ENCODE measurements around the gene CLHC1.
A peak's percentile ranks its signal among the peaks of the same experiment; 100 is the strongest.
"Not testable (repeated sequence)": the region's sequence is repeated elsewhere in the genome, so short reads cannot be mapped to it uniquely, and the experiment has no call there.

The CLHC1 gene

DNA sequence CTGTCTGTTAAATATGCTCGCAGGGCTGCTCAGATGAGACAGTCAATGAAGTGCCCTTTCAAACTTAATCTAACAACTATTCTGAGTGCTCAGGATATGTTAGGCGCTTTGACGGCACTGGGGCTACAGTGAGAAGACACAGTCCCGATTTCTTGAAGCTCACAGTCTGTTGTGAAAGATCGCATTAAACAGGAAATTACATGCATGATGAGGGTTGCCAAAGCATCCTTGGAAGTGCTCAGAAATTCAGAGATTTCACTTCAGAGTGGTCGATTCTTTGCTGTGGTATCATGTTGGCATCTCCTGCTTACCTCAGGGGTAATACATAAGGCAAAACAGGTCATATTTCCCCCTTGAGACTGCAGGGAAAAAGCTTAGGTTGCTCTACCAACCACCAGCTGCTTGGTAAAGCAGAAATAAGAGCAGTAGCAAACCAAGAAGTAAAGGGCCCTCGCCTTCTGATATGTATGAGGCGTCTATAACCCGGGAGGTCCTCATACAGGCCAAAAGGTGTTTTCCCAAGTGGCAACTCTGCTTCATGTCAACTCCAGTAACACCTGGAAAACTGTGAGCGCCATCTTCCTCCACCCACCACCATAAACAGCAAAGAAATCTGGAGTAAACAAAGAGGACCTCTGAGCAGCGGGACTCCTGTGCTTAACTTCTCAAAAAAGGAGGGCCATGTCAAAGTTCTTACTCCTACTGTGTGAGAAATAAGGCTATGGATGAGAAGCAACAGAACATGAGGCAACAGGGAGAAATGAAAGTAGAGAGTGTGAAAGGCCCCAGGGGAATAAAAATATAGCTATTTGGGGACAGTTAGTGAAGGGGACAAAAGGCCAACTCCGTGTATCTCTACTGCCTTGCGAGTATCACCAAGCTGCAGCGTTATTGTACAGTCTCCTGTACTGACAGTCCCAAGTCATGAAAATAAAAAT lies 79.3 kb downstream of the CLHC1 start:
- no peak for DNase-seq

DNA sequence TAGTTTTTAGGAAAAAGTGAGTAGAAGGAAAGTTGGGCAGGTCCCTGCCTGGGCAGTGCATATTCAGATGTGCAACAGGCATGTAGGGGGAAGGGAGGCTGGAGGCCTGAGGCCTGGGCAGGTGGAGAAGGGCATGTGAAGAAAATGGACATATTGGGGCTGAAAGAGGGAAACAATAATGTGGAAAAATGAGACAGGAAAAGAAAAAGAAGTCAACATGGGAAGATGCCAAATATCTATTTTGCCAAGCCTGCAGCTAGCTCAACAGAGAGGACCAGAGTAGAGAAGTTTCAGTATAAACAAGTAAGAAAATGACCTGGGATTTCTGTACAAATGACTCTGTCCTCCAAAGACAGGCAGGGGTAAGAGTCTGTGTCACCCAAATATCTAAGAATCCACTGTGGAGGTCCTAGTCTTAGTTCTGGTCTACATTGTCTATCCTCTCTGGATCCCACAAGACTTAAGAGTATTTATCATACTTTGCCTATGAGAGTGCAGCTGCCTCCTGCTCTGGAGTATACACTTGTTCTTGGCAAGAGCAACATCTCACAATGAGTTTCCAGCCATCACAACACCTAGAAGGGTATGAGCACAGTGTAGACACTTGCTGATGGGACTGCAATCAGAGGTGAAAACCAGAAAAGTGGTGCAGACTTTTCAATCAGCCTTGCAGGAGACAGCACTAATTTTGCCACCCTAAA lies 80.2 kb downstream of the CLHC1 start:
- DNase-seq, result no peak

DNA sequence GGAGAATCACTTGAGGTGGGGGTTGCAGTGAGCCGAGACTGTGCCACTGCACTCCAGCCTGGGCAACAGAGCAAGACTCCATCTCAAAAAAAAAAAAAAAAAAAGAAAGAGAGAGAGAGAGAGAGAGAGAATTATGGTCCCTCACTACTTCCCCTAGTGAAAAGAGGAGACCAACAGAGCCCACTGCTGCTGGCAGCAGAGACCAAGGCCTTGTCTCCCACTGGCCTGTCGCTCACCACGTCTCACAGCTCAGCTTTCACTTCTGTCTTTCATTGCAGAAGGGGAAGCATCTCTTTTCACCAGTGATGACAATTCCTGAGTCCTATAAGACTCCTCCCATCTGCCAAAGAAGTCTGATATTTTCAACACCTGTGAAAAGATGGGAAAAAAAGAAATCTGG lies 81.3 kb downstream of the CLHC1 start:
- no peak for DNase-seq

DNA sequence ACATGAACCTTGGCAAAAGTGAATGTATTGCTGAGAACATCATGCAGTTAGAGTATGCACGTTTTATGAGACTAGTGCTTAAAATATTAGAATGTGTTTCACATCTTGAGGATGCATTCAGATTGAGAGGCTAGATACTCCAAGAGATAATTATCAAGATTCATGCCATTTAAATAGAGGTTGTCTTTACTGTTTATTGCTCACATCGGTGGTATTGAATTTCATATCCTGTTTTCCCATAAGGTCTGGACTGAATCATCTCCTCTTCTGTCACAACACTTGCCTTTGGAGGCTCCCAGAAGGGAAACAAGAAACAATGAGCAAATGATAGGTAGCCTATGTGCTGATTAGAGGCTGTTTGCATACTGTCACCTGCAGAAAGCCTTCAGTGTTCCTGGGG lies 83.8 kb downstream of the CLHC1 start:
- no peak for DNase-seq

DNA sequence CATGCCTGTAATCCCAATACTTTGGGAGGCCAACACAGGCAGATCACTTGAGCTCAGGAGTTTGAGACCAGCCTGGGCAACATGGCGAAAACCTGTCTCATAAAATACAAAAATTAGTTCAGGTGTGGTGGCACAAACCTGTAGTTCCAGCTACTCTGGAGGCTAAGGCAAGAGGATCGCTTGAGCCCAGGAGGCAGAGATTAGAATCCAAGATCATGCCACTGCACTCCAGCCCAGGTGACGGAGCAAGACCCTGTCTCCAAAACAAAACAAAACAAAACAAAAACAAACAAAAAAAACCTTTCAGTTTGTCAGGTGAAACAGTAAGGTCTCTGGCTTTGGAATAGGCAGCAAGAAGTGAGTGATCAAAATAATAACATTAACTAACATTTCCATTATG lies 84.6 kb downstream of the CLHC1 start:
- no peak for DNase-seq

DNA sequence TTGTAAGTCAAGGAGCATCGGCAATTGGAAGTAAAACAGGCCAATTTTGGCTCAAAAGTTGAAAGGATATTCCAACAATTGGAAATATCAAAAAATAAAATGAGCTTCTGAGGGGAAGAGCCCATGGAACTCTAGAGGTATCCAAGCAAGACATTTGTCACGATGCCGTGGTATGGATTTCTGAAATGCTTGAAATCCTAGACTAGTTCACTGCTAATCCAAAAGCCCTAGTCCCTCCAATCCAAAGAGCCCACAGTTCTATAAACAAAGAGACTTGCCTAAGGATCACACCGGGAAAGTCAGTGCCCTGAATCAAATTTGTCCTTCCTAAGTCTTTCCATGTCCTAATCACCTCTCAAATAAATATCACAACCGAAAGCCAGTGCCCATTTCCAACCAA lies 85.1 kb downstream of the CLHC1 start:
- no peak for DNase-seq

DNA sequence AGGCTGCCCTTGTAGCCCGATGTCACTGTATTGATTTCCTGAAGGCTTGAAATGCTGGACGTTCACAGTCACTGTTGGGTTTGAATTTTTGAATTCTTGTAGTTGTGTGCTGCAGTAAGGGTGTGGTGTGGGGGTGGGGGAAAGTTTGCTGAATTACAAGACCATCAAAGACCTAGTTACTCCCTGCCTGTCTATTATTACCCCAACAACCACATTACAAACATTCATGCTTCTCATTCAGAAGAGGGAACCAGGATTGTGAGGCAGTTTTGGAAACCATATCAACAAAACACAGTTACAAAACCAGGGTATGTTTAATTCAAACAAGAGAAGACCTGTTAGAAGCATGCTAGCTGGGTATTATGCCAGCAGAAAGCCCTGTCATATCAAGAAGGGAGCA lies 85.8 kb downstream of the CLHC1 start:
- no peak for DNase-seq

DNA sequence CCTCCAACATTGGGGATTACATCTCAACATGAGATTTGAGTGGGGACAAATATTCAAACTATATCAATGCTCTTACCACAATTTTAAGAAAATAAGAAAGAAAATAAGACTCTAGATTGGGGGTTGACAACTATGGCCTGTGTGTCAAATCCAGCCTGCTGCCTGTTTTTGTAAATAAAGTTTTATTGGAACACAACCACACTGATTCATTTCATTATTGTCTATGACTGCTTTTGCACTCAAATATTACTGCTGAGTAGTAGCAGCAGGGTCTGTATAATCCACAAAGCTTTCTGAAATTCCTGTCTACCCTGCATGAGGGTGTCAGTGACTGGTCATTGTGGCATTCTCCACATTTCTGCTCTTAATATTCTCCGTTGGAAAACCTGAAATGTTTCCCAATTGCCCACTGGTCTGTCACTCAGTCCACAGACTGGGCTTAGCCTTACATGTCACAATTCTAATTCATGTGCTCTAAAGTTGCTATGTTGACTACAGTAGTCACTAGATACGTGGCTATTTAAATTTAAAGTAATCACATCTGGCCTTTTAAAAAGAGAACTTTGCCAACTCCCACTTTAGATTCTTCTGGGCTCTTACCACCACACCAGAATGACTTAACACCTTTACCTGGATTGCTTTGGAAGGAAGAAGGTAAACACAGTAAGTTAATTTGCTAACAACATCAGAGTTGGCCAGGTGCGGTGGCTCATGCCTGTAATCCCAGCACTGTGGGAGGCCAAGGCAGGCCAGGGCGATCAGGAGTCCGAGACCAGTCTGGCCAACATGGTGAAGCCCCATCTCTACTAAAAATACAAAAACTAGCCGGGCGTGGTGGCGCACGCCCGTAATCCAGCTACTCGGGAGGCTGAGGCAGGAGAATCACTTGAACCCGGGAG lies 86.9 kb downstream of the CLHC1 start:
- no peak for DNase-seq

DNA sequence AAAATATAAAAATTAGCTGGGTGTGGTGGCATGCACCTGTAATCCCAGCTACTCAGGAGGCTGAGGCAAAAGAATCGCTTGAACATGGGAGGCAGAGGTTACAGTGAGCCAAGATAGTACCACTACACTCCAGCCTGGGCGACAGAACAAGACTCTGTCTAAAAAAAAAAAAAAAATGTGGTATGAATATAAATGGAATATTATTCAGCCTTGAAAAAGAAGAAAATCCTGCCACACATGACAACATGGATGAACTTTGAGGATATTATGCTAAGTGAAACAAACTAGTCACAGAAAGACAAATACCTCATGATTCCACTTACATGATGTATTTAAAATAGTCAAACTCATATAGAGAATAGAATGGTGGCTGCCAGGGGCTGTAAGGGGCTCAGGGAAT lies 88.4 kb downstream of the CLHC1 start:
- DNase-seq, result not testable (repeated sequence)

DNA sequence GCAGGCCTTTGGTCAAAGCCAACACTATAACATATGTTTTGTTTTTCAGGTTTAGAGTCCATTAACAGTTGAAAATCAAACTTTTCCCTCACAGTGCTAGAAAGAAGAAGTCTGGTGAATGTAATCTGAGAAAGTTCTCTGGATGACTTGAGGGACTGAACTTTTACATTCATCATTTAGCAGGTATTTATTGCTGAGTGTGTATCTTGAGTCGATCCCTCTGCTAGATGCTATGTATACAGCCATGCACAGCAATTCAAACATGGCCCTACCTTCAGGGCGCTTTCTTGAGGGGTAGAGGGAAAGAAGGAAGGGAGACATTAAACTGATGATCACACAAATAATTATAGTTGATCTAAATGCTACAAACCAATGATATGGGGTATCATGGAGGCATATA lies 89.6 kb downstream of the CLHC1 start:
- DNase-seq, result no peak

DNA sequence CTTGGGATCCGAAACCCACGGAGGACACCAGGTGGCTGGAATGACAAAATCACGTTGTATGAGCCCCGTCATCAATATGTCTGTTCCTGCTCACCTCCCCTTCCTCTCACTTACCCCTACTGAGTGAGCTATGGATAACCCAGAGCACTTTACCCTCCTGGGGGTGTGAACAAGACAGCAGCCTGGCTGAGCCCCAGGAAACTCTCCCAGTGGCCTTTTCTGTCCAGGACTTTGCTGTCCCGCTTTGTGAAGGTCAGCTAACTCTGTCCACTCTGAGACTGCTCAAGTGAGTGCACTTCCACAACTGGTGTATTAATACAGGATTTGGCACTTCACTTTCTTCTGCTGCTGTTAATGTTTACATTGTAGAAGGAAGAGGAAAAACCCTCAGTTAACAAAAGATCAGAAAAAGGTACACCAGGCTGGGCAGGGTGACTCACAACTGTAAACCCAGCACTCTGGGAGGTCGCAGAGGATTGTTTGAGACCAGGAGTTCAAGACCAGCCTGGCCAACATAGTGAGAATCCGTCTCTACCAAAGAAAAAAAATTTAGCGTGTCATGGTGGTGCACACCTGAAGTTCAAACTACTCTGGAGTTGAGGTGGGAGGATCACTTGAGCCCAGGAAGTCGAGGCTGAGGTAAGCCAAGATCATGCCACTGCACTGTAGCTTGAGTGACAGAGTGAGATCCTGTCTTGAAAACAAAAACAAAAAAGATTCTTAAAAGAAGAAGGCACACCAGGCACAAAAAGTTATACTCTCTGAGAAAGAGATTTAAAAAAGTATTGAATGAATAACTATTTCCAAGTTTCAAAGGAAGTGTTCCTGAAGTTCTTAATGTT lies 90.3 kb downstream of the CLHC1 start:
- DNase-seq, result no peak

DNA sequence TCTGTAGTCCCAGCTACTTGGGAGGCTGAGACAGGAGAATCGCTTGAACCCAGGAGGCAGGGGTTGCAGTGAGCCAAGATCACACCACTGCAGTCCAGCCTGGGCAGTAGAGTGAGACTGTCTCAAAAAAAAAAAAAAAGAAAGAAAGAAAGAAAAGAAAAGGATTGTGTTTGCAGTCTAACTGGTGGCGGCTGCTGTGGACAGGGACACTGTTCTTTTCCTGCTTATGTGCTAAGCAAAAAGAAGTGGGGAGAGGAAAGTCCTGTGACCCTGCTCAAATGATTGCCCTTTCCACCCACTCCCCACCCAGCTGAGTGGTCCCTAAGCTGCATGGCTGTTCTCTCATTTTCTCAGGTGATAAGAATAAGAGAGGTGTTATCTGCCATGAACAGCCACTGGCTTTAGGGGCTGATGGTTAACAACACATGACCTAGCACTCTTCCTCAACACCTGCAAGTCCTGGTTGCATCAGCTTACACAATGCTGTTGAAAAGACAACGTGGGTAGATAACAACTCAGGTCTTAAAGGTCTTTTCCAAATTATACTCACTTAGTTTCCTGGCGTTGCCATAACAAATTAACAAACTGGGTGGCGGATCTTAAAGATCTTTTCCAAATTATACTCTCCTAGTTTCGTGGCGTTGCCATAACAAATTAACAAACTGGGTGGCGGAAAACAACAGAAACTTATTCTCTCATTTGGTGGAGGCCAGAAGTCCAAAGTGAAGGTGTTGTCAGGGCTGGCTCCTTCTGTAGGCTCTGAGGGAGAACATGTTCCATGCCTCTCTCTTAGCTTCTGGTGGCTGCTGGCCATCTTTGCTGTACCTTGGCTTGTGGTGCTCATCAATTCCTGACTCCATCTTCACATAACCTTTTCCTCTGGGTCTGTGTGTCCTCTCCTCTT lies 91.5 kb downstream of the CLHC1 start:
- DNase-seq, result no peak

DNA sequence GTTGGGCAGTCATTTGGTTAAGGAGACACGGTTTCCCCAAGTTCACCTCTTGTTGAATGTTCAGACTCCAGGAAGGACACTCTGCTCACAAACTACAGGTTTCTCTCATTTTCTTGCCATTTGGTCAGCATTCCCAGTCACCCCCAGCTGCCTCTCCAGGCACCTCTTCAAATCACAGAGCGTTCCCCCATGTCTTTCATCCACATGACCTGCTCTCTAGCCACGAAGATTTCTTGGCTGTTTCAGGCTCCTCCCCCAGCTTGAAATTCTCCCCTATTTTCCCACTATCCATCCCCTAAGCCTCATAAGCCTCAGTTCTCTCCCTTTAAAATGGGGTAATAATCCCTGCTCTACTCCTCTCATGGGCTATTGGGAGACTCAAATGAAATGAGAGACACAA lies 92.8 kb downstream of the CLHC1 start:
- DNase-seq, result no peak

DNA sequence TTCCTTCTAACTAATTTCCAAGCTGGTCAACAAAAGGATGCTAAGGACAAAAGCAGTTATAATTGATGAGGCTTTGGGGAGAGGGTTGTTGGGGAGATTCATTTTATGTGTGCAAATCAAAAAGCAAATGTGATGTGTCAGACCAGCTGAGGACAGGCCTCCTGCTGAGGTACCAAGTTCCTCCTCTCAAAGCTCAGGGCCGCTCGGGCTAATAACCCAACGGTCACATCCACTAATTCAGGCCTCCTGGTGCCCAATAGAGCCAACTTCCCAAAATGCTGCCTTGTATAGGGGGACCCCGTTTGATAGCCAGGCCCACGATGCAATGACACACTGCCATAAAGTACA lies 93.2 kb downstream of the CLHC1 start:
- no peak for DNase-seq

DNA sequence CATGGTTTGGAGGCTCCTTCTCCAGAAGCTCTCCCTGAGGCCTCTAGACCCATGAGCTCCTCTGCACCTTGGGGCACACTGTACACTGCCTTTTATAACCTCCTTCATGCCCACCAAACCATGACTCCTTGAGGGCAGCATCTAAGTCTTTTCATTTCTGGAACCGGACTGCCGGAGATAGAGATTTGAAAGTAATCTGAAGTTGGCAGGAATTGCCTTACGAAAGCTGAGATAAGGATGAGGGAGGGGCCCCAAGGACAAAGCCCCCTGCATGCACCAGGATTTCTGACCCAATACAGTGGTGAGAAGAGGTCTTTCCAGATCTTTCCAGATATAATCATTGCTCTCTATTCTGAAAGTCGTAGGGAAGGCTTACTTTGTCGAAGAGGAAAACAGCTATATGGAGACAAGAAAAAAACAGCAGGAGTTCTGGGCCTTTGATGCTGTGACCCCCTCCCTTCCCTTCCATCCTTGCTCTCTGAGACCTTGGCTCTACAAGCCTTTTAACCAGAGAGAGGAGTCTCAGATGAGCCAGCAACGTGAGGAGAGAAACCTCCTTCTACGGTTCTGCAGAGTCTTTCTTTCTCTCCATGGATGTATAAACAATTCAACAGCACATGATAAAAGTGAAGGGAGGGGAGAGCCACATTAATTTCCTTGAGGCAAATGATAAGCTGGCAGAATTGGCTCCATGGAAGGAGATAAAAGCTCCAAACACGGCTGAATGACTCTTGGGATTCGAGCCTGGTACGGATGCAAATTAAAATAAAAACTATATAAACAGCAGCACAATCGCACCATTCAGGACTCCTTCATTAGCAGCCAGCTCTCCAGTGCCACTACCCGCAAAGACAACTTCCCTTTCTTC lies 93.8 kb downstream of the CLHC1 start:
- peak; percentile 92 for DNase-seq

DNA sequence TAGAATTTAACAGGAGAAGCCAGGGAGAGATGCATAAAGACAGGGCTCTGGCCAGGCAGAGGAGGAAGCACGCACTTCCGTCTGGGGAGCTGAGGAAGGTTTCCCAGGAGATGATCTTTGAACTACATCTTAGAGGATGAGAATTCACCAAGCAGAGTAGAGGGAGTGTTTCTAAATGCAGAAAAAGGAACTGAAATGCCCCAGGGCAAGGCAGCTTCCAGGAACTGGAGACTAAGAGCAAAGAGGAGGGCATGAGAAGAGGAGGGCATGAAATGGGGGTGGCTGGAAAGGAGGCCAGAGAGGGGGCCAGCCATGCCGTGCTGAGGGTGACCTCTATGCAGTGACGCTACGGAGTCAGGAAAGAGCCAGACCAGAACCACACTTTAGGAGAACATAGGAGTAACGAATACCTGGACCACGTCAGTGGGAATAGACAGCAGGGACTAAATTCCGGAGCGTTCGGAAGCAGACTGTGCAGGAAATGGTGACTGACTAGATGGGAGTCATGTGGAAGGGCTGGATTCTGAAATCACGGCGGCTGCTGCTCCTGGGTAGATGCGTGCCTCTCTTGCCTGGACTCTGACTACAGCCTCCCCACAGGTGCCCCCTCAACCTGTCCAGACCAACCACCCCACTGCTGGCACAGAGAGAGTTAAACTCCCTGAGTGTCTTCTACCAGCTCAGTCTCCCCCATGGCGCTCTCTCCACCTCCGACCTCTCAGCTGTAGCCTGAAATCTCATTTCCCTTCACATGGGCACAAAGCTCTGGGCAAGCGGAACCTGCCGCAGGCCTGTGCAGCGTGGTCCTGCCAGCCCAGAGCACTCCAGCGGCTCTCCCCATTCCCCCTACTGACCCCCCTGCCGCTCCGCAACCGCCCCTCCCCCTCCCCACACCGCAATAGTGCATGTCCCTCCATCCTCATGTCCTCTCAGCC lies 94.8 kb downstream of the CLHC1 start:
- DNase-seq, result peak; percentile 55

DNA sequence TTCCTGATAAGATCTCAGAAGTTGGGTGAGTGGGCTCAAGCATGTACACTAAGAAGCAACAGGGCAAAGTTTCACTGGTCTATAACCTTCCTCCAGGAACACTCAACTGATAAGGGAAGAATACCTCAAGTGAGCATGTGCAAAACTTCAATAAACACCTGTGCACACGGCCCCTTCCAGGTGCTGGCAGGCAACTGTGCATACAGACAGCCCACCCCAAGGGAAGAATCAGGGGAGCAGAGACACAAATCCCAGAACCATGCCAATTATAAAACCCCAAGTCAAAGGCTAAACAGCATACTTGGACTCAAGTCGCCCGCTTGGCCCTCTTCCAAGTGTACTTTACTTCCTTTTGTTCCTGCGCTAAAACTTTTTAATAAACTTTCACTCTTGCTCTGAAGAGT lies 96.0 kb downstream of the CLHC1 start:
- no peak for DNase-seq

DNA sequence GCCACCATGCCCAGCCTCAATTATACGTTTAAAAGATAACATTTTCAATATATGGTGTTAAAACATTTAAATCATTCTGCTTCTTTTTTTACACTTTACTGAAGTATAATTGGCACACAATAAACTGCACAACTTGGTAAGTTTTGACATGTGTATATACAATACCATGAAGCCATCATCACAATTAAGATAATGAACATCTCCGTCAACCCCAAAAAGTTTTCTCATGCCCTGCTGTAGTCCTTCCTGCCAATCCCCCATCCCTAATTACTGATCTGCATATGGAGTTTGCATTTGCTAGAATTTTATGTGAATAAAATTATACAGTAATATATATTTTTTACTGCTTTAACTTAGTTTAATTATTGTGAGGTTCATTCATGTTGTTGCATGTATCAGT lies 96.6 kb downstream of the CLHC1 start:
- DNase-seq, result no peak

DNA sequence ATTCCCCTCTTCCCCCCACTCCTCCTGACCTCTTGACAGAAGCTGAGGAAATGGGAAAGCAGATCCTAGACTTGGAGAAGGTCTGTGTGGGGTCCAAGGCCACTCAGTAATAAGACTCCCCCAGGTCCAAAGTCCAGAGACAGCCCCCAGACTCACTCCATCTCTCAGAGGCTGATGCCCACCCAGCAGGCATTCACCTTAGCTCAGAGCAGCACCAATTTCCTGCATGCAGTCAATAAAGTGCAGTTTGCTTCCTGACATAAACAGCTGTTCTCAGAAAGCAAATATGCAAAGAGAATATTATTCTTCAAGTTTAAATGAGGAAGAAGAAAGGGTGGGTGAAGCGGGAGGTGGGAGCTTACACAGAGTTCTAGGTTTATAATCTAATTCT lies 97.8 kb downstream of the CLHC1 start:
- no peak for DNase-seq
